ENCODE measurements around the gene FAM234A.

DNA sequence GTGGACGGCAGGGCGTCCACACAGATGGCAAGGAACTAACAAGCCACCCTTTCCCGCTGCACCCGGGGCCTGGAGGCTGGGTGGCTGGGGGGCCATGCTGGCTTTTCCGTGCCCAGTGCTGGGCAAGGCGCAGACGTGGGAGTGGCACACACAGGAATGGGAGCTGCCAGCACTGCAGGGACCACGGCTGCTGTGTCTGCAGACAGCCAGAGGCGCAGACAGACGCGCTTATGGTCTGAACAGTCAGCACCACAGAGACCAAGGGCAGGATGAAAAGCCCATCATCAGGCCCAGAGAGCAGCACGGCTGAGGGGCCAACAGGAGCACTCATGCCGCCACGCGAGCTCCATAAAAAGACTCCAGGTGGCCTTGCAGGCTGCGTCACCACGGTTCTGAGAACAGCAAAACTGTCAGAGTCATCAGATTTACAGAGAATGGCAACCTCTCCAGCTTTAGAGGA lies 72.3 kb downstream of the FAM234A start:
- no peak for TF ChIP-seq POLR2A (IDR thresholded peaks at IDR 0.05)
- TF ChIP-seq, protein P1, sequence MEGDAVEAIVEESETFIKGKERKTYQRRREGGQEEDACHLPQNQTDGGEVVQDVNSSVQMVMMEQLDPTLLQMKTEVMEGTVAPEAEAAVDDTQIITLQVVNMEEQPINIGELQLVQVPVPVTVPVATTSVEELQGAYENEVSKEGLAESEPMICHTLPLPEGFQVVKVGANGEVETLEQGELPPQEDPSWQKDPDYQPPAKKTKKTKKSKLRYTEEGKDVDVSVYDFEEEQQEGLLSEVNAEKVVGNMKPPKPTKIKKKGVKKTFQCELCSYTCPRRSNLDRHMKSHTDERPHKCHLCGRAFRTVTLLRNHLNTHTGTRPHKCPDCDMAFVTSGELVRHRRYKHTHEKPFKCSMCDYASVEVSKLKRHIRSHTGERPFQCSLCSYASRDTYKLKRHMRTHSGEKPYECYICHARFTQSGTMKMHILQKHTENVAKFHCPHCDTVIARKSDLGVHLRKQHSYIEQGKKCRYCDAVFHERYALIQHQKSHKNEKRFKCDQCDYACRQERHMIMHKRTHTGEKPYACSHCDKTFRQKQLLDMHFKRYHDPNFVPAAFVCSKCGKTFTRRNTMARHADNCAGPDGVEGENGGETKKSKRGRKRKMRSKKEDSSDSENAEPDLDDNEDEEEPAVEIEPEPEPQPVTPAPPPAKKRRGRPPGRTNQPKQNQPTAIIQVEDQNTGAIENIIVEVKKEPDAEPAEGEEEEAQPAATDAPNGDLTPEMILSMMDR (IDR thresholded peaks at IDR 0.05) = no peak

Data from Peyer's patch (tissue), 4 donors.